GM12801 (cell line): Measurements from ENCODE around the gene MITF.

ENCODE experiments used
- TF ChIP-seq, protein P1 (sequence below): IDR thresholded peaks from one replicate; pipeline ENCODE4 v1.5.1; 2011; ENCODE audit warnings: control low read depth; ENCODE audit not compliant: insufficient read length; ENCODE audit errors: extremely low read depth

MITF gene

DNA sequence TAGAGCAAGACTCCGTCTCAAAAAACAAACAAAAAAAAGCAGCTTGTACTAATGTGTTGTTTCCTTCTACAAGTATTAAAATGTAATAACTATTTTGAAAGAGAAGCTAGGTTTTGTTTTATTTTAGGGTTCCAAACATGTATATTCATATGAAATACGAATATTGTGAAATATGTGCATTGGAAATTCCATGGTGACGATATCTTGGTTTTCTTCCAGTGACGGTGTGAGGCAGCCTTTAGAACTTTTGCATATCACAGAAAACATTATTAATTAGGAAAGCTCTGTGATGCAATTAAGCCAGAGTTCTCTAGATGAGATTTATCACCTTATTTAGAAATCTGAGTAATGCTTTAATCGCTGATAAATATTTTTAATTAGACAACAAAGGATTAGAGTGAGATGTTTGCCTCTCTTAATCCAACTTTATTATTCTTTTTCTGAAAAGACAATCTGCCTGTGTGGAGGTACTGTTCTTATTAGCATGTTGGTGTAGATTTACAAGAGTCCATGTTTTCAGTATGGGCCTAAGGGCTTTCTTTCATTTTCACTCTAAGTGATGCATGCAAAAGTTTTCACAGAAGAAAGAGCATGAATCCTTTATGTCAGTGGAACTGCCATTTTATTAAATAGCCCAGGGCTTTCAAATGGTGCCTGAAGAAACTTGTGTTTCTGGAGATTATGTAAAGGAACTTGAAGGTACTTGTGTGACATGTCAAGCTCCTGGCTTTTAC, 222.6 kb downstream of the MITF start:
- TF ChIP-seq, protein P1, sequence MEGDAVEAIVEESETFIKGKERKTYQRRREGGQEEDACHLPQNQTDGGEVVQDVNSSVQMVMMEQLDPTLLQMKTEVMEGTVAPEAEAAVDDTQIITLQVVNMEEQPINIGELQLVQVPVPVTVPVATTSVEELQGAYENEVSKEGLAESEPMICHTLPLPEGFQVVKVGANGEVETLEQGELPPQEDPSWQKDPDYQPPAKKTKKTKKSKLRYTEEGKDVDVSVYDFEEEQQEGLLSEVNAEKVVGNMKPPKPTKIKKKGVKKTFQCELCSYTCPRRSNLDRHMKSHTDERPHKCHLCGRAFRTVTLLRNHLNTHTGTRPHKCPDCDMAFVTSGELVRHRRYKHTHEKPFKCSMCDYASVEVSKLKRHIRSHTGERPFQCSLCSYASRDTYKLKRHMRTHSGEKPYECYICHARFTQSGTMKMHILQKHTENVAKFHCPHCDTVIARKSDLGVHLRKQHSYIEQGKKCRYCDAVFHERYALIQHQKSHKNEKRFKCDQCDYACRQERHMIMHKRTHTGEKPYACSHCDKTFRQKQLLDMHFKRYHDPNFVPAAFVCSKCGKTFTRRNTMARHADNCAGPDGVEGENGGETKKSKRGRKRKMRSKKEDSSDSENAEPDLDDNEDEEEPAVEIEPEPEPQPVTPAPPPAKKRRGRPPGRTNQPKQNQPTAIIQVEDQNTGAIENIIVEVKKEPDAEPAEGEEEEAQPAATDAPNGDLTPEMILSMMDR: no peak

DNA sequence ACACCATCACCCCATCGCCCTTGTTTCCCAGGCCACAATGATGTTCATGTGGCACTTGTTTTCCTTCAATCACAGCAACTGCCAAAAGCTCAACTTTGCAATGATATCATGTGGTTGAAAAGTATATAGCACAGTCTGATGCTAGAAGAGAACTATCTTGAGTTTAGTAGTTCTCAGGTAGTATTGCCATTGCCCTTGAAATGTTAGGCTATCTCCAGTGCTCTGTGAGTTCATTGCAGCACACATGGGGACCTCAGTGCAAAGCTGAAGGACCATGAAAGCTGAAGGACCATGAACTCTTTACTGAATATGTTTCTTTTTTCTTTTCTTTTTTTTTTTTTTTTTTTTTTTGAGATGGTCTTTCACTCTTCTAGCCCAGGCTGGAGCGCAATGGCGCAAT, 224.4 kb downstream of the MITF start:
- TF ChIP-seq, protein P1: no peak

- TF ChIP-seq, protein P1: no peak
Observed at GRCh38 chr3:69967156-69967555, 227.9 kb downstream of the MITF start.

DNA sequence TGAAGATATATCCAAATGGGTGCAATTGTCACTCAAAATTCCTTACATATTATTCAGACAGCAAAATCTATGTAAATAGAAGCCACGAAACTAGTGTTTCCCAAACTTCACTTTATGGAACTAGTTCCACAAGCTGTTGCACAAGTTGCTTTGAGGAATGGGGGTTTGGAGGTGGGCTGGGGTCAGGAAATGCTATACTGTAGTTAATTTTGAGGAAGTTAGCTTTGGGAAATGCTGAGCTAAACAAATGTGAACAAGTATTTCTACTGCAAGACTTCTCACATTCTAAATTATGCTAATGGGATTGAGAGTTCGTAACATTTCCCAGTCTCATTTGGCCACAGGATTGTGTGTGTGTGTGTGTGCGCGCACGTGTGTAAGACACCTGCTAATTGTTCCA, 231.6 kb downstream of the MITF start:
- TF ChIP-seq, protein P1: no peak

DNA sequence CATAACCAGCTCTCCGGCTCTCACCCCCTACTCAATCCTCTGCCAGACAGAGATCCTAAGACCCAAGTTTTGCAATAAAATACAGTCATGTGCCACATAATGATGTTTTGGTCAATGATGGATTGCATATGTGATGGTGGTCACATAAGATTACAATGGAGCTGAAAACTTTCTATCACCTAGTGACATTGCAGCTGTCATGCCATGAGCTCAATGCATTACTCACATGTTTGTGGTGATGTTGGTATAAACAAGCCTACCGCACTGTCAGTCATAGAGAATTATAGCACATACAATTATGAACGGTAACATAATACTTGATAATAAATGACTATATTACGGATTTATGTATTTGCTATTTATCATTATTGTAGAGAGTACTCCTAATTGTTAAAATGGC, 233.4 kb downstream of the MITF start:
- TF ChIP-seq, protein P1: no peak

- TF ChIP-seq, protein P1: no peak
Observed at GRCh38 chr3:69976021-69976420, 236.8 kb downstream of the MITF start.

GRCh38 chr3:69983546-69984265, 244.4 kb downstream of the MITF start:
- TF ChIP-seq, protein P1: no peak
